ENCODE results near the gene CYP2J2.
"Not testable (repeated sequence)": the region's sequence is repeated elsewhere in the genome, so short reads cannot be mapped to it uniquely, and the experiment has no call there.

CYP2J2 gene

DNA sequence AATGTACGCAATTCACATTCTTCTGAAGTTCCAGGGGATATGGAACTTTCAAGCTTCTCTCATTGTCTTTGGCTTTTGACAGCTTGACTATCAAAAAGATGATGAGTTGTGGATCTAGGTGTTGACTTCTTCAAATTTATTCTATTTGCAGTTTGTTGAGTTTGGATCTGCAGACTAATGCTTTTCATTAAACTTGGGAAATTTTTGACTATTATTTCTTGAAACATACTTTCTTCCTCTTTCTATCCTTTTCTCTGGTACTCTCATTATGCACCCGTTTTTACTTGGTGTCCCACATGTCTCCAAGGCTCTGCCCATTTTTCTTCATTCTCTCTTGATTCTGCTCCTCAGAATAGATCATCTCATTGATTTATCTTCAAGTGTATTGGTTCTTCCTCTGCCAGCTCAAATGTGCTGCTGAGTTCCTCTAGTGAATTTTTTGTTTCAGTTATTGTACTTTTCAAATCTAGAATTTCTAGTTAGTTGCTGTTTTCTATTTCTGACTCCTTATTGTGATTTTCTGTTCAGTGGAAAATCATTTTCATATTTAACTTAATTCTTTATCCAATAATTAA is 49.4 kb downstream of the CYP2J2 start:
- no peak for DNase-seq (ENCODE audit: low read depth in 2 of 2)

DNA sequence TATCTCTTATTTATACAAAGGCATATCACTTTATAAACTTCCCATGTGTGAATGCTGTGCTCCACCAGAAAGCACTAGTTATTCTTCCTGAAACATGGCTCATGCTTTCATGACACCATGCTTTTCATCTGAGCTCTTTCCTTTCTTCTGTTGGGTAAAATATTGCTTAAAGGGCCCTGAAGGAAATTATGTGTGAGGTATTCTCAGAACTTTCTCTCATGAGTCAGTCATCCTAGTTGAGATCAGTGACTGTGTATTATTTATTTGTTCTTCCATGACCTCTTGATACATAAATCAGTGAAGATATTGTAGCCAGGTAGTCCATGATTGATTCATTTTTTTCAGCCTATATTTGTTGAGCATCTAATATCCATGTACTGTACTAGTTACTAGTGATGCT is 54.8 kb downstream of the CYP2J2 start:
- no peak for DNase-seq (ENCODE audit: low read depth in 2 of 2)

DNA sequence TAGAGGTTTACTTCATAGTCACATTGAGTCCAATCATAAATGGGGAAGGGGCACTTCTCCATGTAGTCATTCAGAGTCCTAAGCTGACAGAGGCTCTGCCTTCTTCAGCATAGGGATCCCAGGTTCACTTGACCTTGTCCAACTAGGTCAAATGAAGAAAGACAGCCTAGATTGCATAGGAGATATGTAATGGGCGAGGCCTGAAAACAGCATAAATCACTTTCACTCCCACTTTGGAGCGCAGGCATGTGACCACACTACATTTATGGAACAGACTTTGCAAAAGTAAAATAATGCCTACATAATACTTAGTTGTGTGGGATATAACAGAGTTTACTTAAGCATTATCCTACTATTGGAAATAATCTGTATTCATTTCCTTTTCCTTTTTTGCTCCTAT is 60.1 kb downstream of the CYP2J2 start:
- DNase-seq (ENCODE audit: low read depth in 2 of 2): no peak

DNA sequence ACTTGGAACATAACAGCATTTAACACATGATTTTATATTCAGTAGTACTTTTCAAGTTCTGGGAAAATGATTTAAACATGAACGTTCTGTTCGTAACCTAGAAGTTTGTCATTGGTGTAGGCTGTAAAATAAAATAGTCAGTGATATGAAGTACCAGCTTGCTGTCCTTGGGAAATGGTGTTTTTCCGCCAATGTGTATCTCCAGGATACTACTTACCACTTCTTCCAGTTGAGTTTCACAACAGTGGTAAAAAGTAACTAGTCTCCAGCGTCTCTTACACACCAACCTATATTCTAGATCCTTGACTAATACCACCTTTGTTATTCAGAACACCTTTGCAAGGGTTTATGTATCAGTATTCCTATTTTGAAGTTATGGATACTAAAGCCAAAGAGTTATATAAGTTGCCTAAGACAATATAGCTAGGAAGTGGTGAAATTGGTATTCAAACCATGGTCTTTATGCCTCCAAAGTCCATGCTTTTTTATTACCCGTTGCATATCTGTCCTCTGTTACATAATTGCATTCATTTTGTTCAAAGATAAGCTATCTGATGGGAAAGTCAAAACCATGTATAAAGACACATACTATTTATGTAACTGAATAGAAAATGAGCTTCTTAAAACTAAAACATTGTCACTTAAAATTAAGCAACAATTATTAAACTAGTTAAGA is 68.8 kb downstream of the CYP2J2 start:
- DNase-seq (ENCODE audit: low read depth in 2 of 2): no peak

DNA sequence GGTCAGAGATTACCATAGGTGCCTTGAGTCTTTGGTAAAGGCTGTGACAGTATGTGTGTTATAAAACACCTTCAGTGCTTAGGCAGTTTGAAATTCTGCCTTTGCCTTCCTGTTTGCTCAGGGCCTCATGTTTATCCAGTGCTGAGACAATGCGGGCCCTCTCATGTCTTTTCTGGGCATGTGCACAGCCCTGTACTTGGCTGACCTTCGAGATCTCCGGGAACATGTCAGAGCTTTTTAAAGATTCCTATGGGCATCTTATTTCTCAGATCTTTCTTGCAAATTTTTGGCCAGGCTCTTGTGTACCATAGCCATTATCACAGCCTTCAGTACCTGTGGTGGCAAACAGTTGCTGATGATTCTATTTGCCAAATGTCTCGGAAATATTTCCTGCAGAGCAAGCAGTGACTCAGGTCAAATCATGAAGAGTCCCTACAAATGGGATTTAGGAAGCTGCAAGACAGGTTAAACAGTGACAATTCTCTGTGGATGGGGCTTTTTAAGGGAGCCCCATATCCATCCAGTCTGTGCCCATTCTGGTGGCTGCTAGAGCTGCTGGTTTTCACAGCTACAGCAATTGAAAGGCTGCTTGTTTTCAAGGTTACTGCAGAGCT is 69.7 kb downstream of the CYP2J2 start:
- DNase-seq (ENCODE audit: low read depth in 2 of 2): no peak

DNA sequence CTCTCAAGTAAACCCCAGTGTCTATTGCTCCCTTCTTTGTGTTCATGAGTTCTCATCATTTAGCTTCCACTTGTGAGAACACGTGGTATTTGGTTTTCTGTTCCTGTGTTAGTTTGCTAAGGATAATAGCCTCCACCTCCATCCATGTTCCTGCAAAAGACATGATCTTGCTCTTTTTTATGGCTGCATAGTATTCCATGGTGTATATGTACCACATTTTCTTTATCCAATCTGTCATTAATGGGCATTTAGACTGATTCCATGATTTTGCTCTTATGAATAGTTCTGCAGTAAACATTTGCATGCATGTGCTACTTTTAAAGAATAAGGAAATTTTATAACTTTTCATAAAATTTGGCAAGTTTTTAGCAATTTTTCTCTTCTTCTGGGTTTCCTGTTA is 71.3 kb downstream of the CYP2J2 start:
- DNase-seq (ENCODE audit: low read depth in 2 of 2): not testable (repeated sequence)

DNA sequence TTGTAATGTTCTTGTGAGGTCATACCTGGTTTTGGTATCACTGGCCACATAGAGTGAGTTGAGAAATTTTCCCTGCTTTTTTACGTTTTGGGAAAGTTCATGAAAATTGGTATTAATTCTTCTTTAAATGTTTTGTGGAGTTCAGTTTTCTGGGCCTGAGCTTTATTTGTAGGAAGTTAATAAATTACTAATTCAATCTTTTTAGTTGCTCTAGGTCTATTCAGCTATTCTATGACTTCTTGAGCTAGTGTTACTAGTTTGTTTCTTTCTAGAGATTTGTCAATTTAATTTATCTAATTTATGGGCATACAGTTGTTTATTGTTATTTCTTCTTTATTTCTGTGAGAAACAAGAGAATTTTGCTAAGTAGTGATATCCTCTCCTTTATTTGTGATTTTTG is 74.5 kb downstream of the CYP2J2 start:
- DNase-seq (ENCODE audit: low read depth in 2 of 2): no peak

DNA sequence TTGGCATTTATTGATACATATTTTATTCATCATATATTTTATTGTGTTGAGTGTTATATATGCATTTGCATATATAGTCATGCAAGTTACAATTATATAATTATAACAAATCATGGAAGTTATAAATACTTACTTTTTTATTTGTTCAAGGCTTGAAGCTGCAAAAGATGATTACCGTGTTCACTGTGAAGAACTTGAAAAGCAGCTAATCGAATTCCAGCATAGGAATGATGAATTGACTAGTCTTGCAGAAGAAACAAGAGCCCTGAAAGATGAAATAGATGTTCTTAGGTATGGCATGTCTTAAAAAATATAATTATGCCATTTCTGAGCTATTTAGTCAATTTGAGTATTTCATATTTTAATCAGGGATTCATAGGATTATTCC is 79.7 kb downstream of the CYP2J2 start:
- no peak for DNase-seq (ENCODE audit: low read depth in 2 of 2)

DNA sequence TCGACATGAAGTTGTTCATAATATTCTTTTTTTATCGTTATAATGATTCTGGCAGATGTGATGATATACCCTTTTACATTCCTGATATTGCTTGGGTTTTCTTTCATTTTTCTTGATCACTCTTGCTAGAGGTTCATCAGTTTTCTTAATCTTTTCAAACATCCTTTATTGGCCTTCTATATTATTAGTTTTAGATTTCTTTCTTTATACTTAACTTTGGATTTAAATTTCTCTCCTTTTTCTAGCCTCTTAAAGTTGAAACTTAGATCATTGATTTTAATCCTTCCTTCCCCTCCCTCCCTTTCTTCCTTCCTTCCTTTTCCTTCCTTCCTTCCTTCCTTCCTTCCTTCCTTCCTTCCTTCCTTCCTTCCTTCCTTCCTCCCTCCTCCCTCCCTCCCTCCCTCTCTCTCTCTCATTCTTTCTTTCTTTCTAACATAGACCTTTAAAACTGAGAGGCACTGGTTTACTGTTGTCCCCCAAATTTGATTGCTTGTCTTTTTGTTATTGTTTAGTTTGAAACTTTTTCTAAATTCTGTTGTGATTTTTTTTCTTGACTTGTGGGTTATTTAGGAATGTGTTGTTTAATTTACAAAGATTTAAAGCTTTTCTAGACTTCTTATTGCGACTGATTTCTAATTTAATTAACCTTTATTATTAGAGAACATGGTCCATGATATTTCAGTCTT is 80.2 kb downstream of the CYP2J2 start:
- DNase-seq (ENCODE audit: low read depth in 2 of 2): no peak

DNA sequence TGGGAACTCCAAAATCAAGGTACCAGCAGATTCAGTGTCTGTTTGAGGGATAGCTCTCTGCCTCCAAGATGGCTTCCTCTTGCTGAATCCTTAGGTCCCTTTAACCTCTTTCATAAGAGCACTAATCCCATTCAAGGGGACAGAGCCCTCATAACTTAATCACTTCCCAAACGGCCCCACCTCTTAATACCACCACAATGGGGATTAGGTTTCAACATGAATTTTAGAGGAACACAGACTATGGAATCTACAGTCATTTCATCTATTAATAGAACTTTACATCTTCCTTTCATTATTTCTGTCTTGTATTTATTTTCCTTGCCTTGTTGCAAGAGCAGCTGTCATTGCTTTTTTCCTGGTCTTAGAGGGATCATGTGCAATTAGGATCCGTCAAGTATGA is 81.5 kb downstream of the CYP2J2 start:
- DNase-seq (ENCODE audit: low read depth in 2 of 2): no peak
